Panc1 (cell line): ENCODE results near the gene MTUS2. TPM values are rescaled to one million over a fixed set of nuclear protein-coding genes. Genes with fewer than 3 reads are reported as not detected.

Source experiments
- ATAC-seq: fragments of 200-7000 bp; cut with Tn5 transposase; 2 replicates; pipeline ENCODE4 v1.9.1; 2020; ENCODE audit warnings: mild to moderate bottlenecking, moderate library complexity
- BruUV-seq: library from RNA; stranded (reverse); fragments of 400-500 nt; replicated peaks from 2 replicates; lab custom pipeline; 2021; lab: Mats Ljungman, UMichigan
- CTCF ChIA-PET: fragments of 300-600 bp; sonication (Branson Sonifier 250); formaldehyde crosslinking; loops from one replicate; lab custom pipeline; 2022; ENCODE audit warnings: antibody characterized with exemption; lab: Charles Lee
- POLR2A ChIA-PET: fragments of 300-600 bp; sonication (Branson Sonifier 250); formaldehyde crosslinking; loops from one replicate; lab custom pipeline; 2022; ENCODE audit warnings: antibody characterized with exemption; lab: Charles Lee
- DNase-seq: peaks from one replicate; pipeline ENCODE4 v3.0.0-alpha.2; 2010; ENCODE audit warnings: low read depth, low spot score
- H3K27ac ChIP-seq: 2 replicates; pipeline ENCODE4 v1.5.1; 2011; ENCODE audit warnings: mild to moderate bottlenecking, low read length, inconsistent platforms
- H3K27me3 ChIP-seq: fragments of 200-500 bp; sonication (Bioruptor generic); 2 replicates; pipeline ENCODE4 v1.6.0; 2014; ENCODE audit warnings: low read length, inconsistent platforms; ENCODE audit not compliant: control insufficient read depth, insufficient read depth
- H3K36me3 ChIP-seq: fragments of 200-500 bp; sonication (Bioruptor generic); 2 replicates; pipeline ENCODE4 v1.5.1; 2014; ENCODE audit warnings: inconsistent platforms, mild to moderate bottlenecking, low read length, moderate library complexity; ENCODE audit not compliant: control insufficient read depth, insufficient read depth
- H3K4me1 ChIP-seq: 2 replicates; pipeline ENCODE4 v1.5.1; 2011; ENCODE audit warnings: inconsistent platforms, mild to moderate bottlenecking, low read length, moderate library complexity; ENCODE audit not compliant: control insufficient read depth, insufficient read depth
- H3K4me3 ChIP-seq, 2 experiments: 2 replicates each; pipeline ENCODE4 v1.5.1; 2011 to 2012; ENCODE audit warnings: low read depth in 2 of 2, low read length in 2 of 2, mild to moderate bottlenecking in 2 of 2, inconsistent platforms in 1 of 2, moderate library complexity in 1 of 2
- H3K9me3 ChIP-seq: fragments of 200-500 bp; sonication (Bioruptor generic); 2 replicates; pipeline ENCODE4 v1.5.1; 2014; ENCODE audit warnings: low read depth, mild to moderate bottlenecking, inconsistent platforms, low read length, moderate library complexity; ENCODE audit not compliant: control insufficient read depth, insufficient read depth
- POLR2AphosphoS5 ChIP-seq: IDR thresholded peaks from 2 replicates; pipeline ENCODE4 v1.6.1; 2012; ENCODE audit warnings: mild to moderate bottlenecking, low read depth, low read length, moderate library complexity
- SIN3A ChIP-seq: IDR thresholded peaks from 2 replicates; pipeline ENCODE4 v1.6.1; 2012; ENCODE audit warnings: low read depth, mild to moderate bottlenecking, low read length, moderate library complexity, borderline replicate concordance; ENCODE audit not compliant: insufficient read depth
- TCF7L2 ChIP-seq: IDR thresholded peaks from 2 replicates; pipeline ENCODE4 v1.6.1; 2011; ENCODE audit warnings: mild to moderate bottlenecking, low read depth, low read length, inconsistent platforms
- in situ Hi-C: cut with HindIII; loops from 2 replicates; pipeline ENCODE4 v1.10.0; 2016; ENCODE audit warnings: low sequenced_read_pairs, low pct_unique_long_range_greater_than_20kb
- intact Hi-C: fragments of 100-400 bp; cut with micrococcal nuclease; formaldehyde crosslinking; loops from one replicate; pipeline ENCODE4 v1.10.0; 2022; ENCODE audit not compliant: unreplicated experiment
- total RNA-seq: library from RNA; stranded (reverse); gene quantifications from one replicate; pipeline ENCODE4 v1.2.1, GENCODE V29; 2021; ENCODE audit not compliant: unreplicated experiment
- TF ChIP-seq, protein P1 (sequence below): fragments of 450-650 bp; IDR thresholded peaks from 2 replicates; pipeline ENCODE4 v1.5.1; 2017; ENCODE audit warnings: mild to moderate bottlenecking
- TF ChIP-seq, protein P2 (sequence below), 2 experiments: IDR thresholded peaks; 2 replicates each; pipeline ENCODE4 v1.6.1; 2011 to 2012; ENCODE audit warnings: low read depth in 2 of 2, control low read depth in 1 of 2, low read length in 1 of 2, mild to moderate bottlenecking in 1 of 2, moderate library complexity in 1 of 2; ENCODE audit not compliant: insufficient read depth in 1 of 2

Gene MTUS2
- total RNA-seq, 1 experiment from 2014 or later = 0.05 TPM

DNA sequence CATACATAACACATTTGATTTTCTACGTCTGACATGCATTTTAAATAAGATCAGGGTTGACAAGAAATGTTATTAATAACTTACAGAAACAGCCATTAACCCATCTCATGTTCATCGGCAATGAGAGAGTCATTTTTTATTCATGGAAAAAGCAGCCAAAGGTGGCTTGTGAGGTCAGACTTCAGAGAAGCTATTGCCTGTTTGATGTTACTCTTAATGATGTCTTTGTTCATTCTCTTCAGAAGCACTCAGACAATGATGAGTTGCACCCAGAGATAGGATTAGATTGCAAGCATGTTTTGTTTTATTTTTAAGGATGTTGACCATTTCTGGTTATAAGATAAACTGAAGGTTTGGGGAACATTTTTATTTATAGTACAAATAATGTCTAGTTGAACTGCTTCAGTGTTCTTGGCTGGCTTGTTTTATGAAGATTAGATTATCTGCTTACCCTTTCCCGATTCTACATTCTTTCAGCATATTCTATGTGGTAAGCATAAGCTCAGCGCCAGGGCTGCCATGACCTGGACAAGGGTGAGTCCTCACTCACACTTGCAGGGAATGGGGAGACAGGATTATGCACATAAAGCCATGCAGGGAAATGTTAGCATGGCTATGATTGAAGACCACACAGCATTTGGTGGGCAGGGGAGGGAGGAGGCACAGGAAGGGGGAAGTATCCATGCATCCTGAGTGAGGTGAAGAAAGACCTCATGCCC lies 288.1 kb downstream of the MTUS2 start:
- in situ Hi-C loops (no loop called here), intact Hi-C loops (no loop called here)
- ATAC-seq (no peak), DNase-seq (no peak)
- Histone ChIP-seq H3K27ac (no peak overlapping the region), H3K27me3 (no peaks in the 10 kb centered on the region), H3K36me3 (no peaks in the 10 kb centered on the region), H3K4me1 (no peaks in the 10 kb centered on the region), H3K4me3 (no peak overlapping the region), H3K9me3 (no peaks in the 10 kb centered on the region)
- POLR2A ChIA-PET = no interaction called here
- TF ChIP-seq, protein P1, sequence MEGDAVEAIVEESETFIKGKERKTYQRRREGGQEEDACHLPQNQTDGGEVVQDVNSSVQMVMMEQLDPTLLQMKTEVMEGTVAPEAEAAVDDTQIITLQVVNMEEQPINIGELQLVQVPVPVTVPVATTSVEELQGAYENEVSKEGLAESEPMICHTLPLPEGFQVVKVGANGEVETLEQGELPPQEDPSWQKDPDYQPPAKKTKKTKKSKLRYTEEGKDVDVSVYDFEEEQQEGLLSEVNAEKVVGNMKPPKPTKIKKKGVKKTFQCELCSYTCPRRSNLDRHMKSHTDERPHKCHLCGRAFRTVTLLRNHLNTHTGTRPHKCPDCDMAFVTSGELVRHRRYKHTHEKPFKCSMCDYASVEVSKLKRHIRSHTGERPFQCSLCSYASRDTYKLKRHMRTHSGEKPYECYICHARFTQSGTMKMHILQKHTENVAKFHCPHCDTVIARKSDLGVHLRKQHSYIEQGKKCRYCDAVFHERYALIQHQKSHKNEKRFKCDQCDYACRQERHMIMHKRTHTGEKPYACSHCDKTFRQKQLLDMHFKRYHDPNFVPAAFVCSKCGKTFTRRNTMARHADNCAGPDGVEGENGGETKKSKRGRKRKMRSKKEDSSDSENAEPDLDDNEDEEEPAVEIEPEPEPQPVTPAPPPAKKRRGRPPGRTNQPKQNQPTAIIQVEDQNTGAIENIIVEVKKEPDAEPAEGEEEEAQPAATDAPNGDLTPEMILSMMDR = no peak
- TF ChIP-seq, protein P2, sequence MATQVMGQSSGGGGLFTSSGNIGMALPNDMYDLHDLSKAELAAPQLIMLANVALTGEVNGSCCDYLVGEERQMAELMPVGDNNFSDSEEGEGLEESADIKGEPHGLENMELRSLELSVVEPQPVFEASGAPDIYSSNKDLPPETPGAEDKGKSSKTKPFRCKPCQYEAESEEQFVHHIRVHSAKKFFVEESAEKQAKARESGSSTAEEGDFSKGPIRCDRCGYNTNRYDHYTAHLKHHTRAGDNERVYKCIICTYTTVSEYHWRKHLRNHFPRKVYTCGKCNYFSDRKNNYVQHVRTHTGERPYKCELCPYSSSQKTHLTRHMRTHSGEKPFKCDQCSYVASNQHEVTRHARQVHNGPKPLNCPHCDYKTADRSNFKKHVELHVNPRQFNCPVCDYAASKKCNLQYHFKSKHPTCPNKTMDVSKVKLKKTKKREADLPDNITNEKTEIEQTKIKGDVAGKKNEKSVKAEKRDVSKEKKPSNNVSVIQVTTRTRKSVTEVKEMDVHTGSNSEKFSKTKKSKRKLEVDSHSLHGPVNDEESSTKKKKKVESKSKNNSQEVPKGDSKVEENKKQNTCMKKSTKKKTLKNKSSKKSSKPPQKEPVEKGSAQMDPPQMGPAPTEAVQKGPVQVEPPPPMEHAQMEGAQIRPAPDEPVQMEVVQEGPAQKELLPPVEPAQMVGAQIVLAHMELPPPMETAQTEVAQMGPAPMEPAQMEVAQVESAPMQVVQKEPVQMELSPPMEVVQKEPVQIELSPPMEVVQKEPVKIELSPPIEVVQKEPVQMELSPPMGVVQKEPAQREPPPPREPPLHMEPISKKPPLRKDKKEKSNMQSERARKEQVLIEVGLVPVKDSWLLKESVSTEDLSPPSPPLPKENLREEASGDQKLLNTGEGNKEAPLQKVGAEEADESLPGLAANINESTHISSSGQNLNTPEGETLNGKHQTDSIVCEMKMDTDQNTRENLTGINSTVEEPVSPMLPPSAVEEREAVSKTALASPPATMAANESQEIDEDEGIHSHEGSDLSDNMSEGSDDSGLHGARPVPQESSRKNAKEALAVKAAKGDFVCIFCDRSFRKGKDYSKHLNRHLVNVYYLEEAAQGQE (IDR thresholded peaks at IDR 0.05; ENCODE audit: insufficient read depth in 1 of 2, low read depth in 2 of 2, low read length in 1 of 2) = no peak
- TF ChIP-seq POLR2AphosphoS5 (no peak), SIN3A (no peak), TCF7L2 (no peak)
- no TSS peak for BruUV-seq
- CTCF ChIA-PET = no interaction called here

DNA sequence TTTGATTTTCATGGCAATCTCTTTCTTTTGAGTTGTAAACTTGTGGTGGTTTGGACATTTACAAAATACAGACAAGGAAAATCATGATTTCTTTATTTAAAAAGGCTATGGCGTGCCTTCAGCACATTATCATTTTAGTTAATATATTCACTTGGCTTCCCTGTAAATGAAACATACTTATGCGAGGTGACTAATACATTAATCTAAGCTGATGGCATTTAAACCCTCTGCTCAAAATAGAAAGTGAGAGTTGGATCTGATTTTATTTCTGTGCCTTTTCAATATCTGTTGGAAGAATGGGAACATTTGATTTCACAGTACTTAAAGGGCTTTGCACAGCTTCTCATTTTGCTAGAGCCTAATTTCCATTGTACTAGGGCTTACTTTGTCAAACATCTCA lies 289.8 kb downstream of the MTUS2 start:
- in situ Hi-C loops = no loop called here
- CTCF ChIA-PET = no interaction called here
- no TSS peak for BruUV-seq

More for the DNA sequence above, 289.8 kb downstream of the MTUS2 start:
- Histone ChIP-seq H3K27me3 (no peaks in the 10 kb centered on the region), H3K36me3 (no peaks in the 10 kb centered on the region), H3K9me3 (no peaks in the 10 kb centered on the region), H3K27ac (no peak overlapping the region), H3K4me1 (no peaks in the 10 kb centered on the region), H3K4me3 (no peak overlapping the region)
- POLR2A ChIA-PET = no interaction called here
- intact Hi-C loops = no loop called here
- DNase-seq (no peak), ATAC-seq (no peak)
- TF ChIP-seq TCF7L2 (no peak), POLR2AphosphoS5 (no peak), SIN3A (no peak)
- TF ChIP-seq, protein P1 = no peak
- TF ChIP-seq, protein P2 (IDR thresholded peaks at IDR 0.05; ENCODE audit: insufficient read depth in 1 of 2, low read depth in 2 of 2, low read length in 1 of 2) = no peak
